Neural progenitor cell (in vitro differentiated cells): Measurements from ENCODE around the gene CCDC138.

Experiments
- EZH2phosphoT487 ChIP-seq: fragments of 200-600 bp; sonication (generic); IDR thresholded peaks from 2 replicates; pipeline ENCODE4 v1.6.1; 2017; ENCODE audit warnings: antibody characterized with exemption
- TF ChIP-seq, protein P1 (sequence below): fragments of 200-600 bp; sonication (generic); IDR thresholded peaks from 2 replicates; pipeline ENCODE4 v1.5.1; 2017; ENCODE audit warnings: antibody characterized with exemption, mild to moderate bottlenecking

DNA sequence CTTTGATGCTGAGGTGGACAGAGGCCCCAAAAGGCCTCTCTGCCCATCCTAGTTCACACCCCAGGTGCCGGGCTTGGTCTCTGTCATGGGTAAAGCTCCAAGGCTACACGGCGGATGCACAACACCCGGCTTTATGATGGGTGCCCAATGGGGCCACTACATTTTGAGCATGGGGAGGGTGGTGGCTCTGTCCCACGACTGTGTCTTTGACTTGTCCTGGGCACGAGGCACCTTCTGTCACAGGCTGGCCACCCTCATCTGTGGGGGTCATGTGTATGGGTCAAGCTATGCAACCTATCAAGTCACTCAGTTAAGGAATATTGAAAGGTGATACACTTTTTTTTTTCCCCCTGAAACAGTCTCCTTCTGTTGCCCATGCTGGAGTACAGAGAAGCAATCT, 138.7 kb downstream of the CCDC138 start:
- TF ChIP-seq, protein P1, sequence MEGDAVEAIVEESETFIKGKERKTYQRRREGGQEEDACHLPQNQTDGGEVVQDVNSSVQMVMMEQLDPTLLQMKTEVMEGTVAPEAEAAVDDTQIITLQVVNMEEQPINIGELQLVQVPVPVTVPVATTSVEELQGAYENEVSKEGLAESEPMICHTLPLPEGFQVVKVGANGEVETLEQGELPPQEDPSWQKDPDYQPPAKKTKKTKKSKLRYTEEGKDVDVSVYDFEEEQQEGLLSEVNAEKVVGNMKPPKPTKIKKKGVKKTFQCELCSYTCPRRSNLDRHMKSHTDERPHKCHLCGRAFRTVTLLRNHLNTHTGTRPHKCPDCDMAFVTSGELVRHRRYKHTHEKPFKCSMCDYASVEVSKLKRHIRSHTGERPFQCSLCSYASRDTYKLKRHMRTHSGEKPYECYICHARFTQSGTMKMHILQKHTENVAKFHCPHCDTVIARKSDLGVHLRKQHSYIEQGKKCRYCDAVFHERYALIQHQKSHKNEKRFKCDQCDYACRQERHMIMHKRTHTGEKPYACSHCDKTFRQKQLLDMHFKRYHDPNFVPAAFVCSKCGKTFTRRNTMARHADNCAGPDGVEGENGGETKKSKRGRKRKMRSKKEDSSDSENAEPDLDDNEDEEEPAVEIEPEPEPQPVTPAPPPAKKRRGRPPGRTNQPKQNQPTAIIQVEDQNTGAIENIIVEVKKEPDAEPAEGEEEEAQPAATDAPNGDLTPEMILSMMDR = no peak
- TF ChIP-seq EZH2phosphoT487 = no peak
